Omental fat pad (tissue), 4 donors: ENCODE results near the gene IKZF1. TPM values are rescaled to one million over a fixed set of nuclear protein-coding genes. Genes with fewer than 3 reads are reported as not detected.

Source experiments
- ATAC-seq: fragments of 150-250 bp; one replicate; pipeline ENCODE4 v1.9.1; 2016; ENCODE audit warnings: mild to moderate bottlenecking, moderate library complexity; ENCODE audit not compliant: low FRiP score
- DNase-seq: peaks from one replicate; pipeline ENCODE4 v3.0.0-alpha.2; 2019; ENCODE audit warnings: low spot score
- CTCF ChIP-seq, 3 donors: fragments of 450-650 bp; IDR thresholded peaks; one replicate each; pipeline ENCODE4 v1.5.1; 2016 to 2017; ENCODE audit warnings: antibody characterized with exemption in 3 of 3, mild to moderate bottlenecking in 3 of 3, moderate library complexity in 2 of 3
- total RNA-seq, 4 donors: library from RNA; depleted of rRNA; stranded (reverse); fragments of >200 nt; gene quantifications; one replicate each; pipeline ENCODE4 v1.1.0, GENCODE V29; 2016

The IKZF1 gene
- total RNA-seq, 4 donors from 2014 or later, result 14.6 to 34.5 (median 21.7) TPM

DNA sequence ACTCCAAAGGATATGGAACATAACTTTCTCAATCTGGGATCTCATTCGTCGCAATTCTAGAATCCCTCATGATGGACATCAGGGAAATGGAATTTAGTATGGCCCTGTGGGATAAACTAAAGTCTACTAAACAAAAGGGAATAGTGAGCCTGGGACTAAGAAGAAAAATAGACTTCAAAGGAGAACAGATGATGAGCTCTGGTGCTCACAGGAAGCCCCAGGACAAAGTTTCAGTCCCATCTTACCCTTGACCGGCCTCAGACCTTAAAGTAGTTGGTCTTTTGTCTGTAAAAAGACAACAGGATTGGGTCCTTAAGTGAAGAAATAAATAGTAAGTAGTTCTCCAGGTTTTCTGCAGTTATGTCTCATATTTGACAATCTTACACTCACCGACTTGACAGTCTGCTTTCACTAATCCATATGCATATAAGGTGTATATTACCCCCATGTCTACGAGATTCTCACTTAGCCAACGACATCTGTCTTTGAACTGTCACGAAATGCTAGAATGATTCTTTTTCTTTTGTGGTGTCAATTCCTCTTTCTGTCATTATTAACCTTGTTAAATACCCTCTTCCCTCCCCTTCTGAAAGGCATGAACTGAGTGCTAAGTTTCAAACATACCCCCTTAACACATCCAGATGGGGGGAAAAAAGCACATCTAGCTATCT, 10.9 kb upstream of the IKZF1 start:
- TF ChIP-seq CTCF (IDR thresholded peaks at IDR 0.05), result no peak
- ATAC-seq, result no peak

DNA sequence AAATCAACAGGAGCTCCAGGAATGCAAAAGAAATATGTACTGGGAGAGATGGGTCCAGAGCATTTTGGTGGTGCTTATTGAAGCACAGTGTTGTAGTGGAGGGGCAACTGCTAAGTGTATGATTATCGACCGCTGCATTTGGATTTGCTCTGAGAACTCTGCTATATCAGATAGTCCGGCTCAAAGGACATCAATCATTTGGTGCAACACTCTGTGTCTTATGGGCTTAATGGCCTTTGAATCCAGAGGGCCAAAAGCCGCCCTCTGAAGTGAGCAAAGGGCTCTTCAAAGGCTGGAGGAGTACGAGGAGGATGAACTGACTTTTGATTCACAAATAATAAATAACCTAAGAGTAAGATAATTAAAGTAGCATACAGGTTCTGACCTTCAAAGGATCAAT, 9.4 kb upstream of the IKZF1 start:
- DNase-seq, result no peak
- no peak for TF ChIP-seq CTCF (IDR thresholded peaks at IDR 0.05)

More for the DNA sequence above, 10.9 kb upstream of the IKZF1 start:
- no peak for DNase-seq

GRCh38 chr7:50296799-50297198, 7.7 kb upstream of the IKZF1 start:
- DNase-seq, result no peak
- no peak for TF ChIP-seq CTCF (IDR thresholded peaks at IDR 0.05)
- no peak for ATAC-seq

More for the DNA sequence above, 9.4 kb upstream of the IKZF1 start:
- no peak for ATAC-seq

- no peak for TF ChIP-seq CTCF (IDR thresholded peaks at IDR 0.05)
- DNase-seq, result no peak
These were observed 5.5 kb upstream of the IKZF1 start for GRCh38 chr7:50298811-50299562.

DNA sequence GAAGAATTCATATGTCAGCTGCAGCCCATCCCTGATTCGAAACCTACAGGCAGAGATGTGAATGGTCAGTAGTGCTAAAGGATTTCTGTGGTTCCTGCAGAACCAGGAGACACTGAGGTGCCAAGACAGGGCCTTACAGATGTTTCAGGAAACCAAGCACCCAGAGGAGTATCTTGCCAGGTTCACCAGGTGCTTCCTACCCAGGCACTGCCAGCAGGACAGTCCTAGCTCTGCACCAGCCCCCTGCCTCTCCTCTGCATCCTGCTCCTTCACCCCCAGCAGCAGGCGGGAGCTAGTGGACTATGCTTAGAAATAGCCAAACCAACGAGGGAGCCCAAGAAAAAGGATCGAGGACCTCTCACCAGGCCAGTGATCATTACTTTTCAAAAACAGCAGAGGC, 4.2 kb upstream of the IKZF1 start:
- ATAC-seq (no peak), DNase-seq (no peak)

More at GRCh38 chr7:50298811-50299562, 5.5 kb upstream of the IKZF1 start:
- ATAC-seq, result no peak

DNA sequence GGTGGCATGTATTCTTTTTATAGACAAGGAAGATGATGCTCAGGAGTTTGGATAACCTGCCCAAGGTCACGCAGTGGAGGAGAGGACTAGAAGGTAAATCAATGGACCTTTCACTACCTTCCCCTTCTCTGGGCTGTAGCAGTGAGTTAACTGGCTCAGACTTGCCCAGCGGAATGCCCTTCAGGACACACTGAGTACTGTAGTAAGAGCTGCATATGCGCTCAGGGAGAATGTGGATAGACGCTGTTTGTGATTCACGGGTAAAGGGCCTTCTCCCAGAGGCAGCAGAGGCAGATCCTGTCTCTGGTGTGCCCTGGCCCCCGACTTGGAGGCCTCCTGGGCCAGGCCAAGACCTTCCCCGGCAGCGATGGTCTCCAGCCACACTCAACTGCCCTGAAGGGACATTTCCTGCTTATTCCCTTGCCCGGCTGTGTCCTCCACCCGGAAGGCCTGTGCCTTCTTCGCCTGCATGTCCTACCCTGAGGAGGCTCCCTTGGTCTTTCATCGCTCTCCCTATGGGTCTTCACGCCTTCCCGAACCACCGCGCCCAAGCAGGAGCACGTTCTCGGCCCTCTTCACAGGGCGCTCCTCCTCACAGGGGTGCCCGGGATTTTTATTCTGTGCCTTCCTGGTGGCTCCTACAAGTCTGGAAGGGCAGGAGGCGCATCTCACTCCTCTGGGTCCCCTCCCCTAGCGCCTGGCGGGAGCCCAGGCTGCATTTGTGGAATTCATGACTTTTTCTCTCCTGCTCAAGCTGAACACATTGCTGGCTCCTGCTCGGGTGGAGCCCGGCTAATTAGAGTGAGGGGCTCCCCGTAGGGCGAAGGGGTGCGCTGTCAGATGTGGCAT, 1.8 kb upstream of the IKZF1 start:
- ATAC-seq (no peak), DNase-seq (no peak)
- no peak for TF ChIP-seq CTCF (IDR thresholded peaks at IDR 0.05)

More for the DNA sequence above, 4.2 kb upstream of the IKZF1 start:
- no peak for TF ChIP-seq CTCF (IDR thresholded peaks at IDR 0.05)
